Fibroblast of villous mesenchyme (primary cell): ENCODE data around the gene RGS6. TPM values are rescaled to one million over a fixed set of nuclear protein-coding genes. Genes with fewer than 3 reads are reported as not detected.

Experiments
- DNase-seq: peaks from one replicate; pipeline ENCODE4 v3.0.0-alpha.2; 2010; ENCODE audit warnings: low read depth
- H3K4me3 ChIP-seq: 2 replicates; pipeline ENCODE4 v1.5.1; 2011; ENCODE audit warnings: low read depth, mild to moderate bottlenecking, low read length
- CTCF ChIP-seq: IDR thresholded peaks from 2 replicates; pipeline ENCODE4 v1.5.1; 2012; ENCODE audit warnings: low read depth, mild to moderate bottlenecking, low read length; ENCODE audit not compliant: insufficient read depth
- total RNA-seq: library from RNA; depleted of rRNA; stranded (reverse); fragments of >200 nt; gene quantifications from 2 replicates; pipeline ENCODE4 v1.2.3, GENCODE V29; 2012

Gene RGS6
- total RNA-seq, 1 donor = not detected

DNA sequence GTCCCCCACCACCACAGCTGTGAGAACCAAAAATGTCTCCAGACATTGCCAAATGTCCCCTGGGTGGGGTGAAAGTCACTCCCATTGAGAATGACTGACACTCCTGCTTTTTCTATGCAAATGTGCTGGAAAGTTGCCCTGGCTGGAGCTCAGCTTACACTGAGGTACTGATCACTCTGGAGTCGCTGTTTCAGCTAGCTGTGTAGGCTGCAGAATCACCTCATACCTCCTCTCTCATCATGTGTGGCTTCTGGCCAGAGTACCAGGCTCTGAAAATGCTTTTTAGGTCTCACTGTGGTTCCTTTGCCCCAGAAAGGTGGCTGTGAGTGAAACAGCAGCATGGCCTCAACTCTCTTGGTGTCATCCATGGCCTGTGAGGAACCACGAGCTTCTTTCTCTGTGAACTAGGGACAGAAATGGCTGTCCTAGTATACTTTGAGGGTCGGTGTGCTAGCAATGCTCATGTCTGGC lies 547.3 kb downstream of the RGS6 start:
- DNase-seq = no peak
- no peak for TF ChIP-seq CTCF
- H3K4me3 ChIP-seq = no peak overlapping the region

DNA sequence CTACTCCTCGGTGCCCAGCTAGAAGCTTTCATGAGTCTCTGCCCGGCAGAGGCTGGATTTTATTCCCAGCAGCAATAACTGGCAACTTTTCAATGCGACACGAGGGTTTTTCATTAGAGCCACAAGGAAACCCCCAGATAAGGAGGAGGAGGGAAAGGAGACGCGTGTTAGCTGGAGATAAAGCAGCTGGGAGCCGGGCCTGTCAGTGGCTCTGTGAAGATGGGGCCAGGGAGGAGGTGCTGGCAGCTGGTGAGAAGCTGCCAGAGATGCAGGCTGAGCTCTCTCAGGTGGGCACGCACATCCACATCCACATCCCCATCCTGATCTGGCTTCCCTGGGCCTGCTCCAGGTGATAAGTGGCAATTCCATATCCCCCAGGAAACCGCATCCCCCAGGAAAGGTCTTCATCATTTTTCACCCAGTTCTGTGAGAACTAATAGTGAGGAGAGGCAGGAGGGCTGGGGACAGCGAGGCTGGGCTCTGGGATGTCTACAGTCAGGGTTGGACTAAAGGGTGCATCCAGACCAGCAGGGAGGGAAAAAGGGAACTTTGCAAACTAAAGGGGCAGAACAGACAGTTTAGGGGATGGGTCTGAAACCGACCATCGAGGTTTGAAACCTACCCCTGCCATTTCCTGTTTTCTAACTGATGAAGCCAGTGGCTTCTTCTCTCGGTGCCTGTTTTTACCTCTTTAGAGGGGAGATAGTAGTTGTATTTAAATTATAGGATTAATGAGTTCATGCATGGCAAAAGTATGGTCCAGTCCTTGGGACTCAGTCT lies 548.4 kb downstream of the RGS6 start:
- no peak overlapping the region for H3K4me3 ChIP-seq
- no peak for DNase-seq
- TF ChIP-seq CTCF = no peak

GRCh38 chr14:72483311-72483710 lies 551.1 kb downstream of the RGS6 start:
- TF ChIP-seq CTCF = no peak
- H3K4me3 ChIP-seq = no peak overlapping the region
- no peak for DNase-seq

- TF ChIP-seq CTCF = no peak
- DNase-seq = no peak
- no peak overlapping the region for H3K4me3 ChIP-seq
Observed at GRCh38 chr14:72485695-72486094, 553.5 kb downstream of the RGS6 start.

- H3K4me3 ChIP-seq = no peak overlapping the region
- TF ChIP-seq CTCF = no peak
- DNase-seq = no peak
Observed at GRCh38 chr14:72488514-72488913, 556.3 kb downstream of the RGS6 start.

GRCh38 chr14:72492196-72492595 lies 560.0 kb downstream of the RGS6 start:
- H3K4me3 ChIP-seq = no peak overlapping the region
- no peak for DNase-seq
- no peak for TF ChIP-seq CTCF

DNA sequence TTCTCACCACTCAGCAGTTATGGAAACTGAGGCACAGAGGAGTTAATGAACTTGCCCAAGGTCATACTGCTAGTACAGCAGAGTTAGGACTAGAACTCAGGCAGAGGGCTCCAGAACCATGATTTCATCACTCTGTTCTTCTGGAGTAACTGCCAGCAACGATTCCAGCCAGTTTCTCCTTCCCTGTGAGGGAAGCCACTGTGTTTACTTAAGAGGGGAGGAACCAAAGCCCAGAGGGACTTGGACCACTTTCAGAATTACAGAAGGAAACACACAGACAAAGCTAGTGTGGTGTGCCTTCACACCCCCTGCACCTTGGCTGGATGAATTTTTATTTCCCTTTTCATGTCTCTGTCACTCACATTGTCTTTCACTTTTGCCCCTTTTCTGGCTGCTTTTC lies 563.4 kb downstream of the RGS6 start:
- no peak overlapping the region for H3K4me3 ChIP-seq
- no peak for TF ChIP-seq CTCF
- DNase-seq = no peak
